GM18909 (cell line): Measurements from ENCODE around the gene LOXHD1.

Source experiments
- ATAC-seq: cut with Tn5 transposase; IDR thresholded peaks from one replicate; pipeline ENCODE4 v1.9.1; 2021; ENCODE audit warnings: mild to moderate bottlenecking; ENCODE audit not compliant: unreplicated experiment, poor library complexity

Gene LOXHD1

DNA sequence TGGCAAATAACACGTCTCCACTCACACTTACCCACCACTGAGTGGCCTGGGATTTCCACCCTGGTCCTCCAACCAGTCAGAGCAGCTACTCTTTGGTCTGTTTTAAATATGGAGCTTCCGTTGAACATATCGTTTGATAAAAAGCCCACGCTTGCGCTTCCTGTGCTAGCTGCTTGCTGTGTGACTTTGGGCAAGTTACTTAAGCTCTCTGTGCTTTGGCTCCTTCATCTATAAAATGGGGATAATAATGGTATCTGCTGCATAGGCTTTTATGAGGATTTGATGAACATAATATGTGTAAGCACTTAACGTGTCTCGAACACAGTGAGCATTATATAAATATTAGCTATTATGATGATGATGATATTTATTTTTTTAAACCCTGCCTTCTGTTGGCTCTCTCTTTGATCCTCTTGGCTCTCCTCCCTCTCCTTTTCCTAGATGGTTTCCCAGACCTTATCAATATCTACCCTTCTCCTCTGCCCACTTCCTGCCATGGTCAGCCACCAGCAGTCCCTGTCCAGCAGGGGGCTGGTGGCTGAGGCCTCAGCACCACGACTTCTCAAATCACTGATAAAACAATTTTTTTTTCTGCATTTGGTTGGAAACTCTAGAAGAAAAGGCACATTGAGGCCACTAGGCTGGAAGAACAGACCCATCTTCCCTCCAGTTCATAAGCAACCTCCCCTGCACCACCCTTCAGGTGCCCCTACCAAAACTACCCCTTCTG, 191.9 kb downstream of the LOXHD1 start:
- no peak for ATAC-seq

- ATAC-seq: no peak
Measured at GRCh38 chr18:46462523-46462922, 194.5 kb downstream of the LOXHD1 start.

GRCh38 chr18:46461993-46462392, 195.0 kb downstream of the LOXHD1 start:
- no peak for ATAC-seq

DNA sequence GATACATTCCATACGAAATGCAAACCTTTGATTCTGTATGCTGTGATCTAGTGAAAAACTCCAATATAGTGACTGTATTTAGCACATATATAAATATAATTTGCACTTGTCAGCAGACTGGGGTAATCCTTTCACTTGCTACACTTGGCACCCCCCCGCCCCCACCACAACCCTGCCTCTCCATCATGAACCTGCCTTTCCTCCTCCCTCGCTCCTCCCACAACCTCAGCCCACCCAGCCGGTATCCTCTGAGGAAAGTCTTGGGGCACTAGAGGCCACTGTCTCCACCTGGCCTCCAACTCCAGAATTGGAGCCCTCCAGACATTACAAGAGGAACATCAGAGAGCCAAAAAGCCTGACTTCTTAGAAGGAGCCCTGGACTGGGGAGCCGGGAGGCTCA, 196.3 kb downstream of the LOXHD1 start:
- no peak for ATAC-seq

GRCh38 chr18:46459789-46460455, 197.1 kb downstream of the LOXHD1 start:
- no peak for ATAC-seq

GRCh38 chr18:46458472-46458871, 198.5 kb downstream of the LOXHD1 start:
- ATAC-seq: no peak

- ATAC-seq: no peak
Measured at GRCh38 chr18:46456691-46457090, 200.3 kb downstream of the LOXHD1 start.

GRCh38 chr18:46452820-46453219, 204.2 kb downstream of the LOXHD1 start:
- no peak for ATAC-seq

DNA sequence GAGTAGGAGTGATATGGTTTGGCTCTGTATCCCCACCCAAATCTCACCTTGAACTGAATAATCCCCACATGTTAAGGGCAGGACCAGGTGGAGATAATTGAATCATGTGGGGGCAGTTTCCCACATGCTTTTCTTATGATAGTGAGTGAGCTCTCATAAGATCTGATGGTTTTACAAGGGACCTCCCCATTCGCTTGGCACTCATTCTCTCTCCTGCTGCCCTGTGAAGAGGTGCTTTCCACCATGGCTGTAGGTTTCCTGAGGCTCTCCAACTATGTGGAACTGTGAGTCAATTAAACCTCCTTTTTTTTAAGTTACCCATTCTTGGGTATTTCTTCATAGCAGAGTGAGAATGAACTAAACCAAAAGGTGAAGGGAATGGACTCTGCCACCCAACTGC, 207.5 kb downstream of the LOXHD1 start:
- ATAC-seq: no peak

GRCh38 chr18:46449033-46449432, 208.0 kb downstream of the LOXHD1 start:
- no peak for ATAC-seq

- ATAC-seq: no peak
Measured at GRCh38 chr18:46448347-46448746, 208.7 kb downstream of the LOXHD1 start.

DNA sequence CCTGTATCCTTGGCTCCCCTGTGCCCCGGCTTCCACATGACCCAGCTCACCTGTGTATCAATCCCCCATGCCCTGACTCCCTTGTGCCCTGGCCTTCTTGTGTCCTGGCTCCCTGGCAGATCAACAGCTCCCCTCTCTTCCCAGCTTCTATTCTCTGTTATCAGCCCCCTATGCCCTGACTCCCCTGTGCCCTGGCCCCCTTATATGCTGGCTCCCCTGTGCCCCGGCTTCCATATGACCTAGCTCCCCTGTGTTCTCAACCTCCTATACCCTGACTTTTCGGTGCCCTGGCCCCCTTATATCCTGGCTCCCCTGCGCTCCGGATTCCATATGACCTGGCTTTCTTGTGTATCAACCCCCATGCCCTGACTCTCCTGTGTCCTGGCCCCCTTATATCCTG, 209.2 kb downstream of the LOXHD1 start:
- no peak for ATAC-seq

- no peak for ATAC-seq
Measured at GRCh38 chr18:46447323-46447722, 209.7 kb downstream of the LOXHD1 start.

DNA sequence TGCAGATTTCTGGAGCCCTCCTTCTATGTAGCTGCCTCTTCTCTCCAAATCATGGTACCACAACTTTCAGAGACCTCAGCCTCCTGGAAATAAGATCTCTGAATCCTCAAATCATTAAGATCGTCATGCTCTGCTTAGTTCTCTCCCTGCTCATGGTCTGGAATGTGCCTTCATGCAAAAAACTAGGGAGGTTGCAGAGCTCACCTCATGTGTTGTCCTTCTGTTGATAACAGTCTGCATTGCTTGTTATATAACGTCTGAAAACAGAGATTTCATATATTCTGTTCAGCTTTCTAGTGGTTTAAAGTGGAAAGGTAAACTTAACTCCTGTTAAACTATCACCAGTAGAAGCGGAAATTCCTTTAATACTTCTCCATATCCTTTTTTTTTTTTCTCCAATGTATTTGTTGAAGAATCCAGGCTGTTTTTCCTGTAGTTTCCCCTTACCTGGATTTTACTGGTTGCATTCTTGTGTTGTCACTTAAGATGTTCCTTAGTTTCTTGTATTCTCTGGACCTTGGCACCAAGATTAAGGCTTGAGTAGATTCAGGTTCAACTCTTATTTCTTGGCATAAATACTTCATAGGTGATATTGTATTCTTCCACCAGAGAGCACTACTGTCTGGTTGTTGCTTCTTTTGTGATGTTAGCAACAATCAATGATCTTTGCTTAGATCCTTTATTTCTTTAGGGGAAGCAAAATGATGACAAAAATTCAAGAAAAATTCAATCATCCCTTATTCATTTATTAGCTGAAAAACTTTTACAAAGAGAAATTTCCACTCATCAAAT, 211.3 kb downstream of the LOXHD1 start:
- ATAC-seq: no peak

DNA sequence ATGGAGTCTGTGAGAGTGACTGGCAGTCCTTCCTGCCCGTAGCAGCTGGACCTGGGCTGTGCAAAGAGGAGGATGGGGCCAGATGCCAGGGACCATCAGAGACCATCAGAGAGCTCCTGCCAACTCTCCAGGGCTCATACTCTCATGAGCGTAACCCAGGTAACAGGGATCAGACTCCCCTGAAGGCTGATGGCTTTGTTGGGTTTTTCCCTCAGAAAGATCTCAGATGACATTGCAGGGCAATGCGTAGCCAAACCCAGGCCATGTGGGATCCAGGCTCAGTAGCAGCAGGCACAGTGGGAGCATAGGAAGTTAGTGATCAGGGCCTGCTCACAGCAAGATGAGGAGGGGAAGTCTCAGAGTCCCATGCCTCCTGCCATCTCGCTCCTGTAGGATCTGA, 218.0 kb downstream of the LOXHD1 start:
- no peak for ATAC-seq

DNA sequence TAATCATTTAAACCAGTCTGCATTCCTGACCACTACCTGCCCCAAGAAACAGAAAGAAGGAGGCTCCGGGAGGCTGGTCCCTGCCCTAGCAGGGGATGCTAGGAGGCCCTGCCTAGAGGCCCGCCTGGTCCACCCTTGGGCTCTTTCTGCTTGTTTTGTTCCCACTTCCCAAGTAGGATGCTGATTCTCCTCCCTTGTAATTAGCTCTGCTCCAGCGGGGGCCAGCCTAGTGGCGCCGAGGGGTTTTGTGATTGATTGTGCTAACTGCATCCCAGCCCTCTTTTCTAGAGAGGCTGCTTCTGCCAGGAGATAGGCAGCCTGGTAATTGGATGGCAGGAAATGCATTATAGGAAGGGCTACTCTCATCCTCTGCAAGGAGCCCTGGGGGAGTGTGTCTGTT, 220.0 kb downstream of the LOXHD1 start:
- no peak for ATAC-seq

DNA sequence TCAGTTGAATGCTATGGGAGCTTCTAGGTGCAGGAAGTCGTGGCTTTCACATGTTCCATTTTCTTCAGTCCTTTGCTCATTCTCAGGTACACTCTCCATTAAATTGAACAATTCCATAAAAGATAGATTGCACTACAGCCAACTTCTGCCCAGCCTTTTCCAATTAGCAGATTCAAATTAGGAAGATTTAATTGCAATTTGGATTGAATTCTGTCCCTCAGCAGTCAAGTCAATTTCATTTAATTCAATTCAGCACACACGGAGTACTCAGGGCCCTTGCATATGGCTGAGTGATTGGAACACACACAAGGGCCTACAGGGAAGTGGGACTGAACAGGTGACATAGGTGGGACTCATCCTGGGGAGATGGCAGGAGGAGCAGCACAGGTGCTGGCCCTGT, 220.4 kb downstream of the LOXHD1 start:
- ATAC-seq: no peak

DNA sequence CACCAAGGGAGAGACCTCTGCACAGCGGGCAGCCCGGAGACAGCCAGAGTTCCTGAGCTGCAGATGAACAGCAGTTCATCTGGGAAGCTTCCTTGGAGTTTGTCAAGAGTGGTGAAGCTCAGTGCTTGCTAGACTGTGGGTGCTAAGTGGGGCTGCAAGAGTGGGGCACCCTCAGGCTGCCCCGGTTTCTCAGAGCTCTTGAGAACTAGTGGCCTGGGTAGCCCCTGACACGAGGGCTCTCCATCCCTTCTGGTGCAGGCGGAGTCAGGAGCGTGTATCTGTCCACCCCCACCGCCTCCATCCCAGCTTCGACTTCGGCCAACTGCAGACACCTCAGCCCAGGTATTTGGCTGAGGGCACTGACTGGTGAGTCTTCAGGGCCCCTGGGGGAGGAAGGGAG, 222.0 kb downstream of the LOXHD1 start:
- no peak for ATAC-seq

- no peak for ATAC-seq
Measured at GRCh38 chr18:46434629-46435028, 222.4 kb downstream of the LOXHD1 start.

GRCh38 chr18:46433121-46433826, 223.7 kb downstream of the LOXHD1 start:
- ATAC-seq: no peak
